Measurements from ENCODE around the gene CLEC18B.
A peak's percentile ranks its signal among the peaks of the same experiment; 100 is the strongest.
"Not testable (repeated sequence)": the region's sequence is repeated elsewhere in the genome, so short reads cannot be mapped to it uniquely, and the experiment has no call there.

CLEC18B gene

DNA sequence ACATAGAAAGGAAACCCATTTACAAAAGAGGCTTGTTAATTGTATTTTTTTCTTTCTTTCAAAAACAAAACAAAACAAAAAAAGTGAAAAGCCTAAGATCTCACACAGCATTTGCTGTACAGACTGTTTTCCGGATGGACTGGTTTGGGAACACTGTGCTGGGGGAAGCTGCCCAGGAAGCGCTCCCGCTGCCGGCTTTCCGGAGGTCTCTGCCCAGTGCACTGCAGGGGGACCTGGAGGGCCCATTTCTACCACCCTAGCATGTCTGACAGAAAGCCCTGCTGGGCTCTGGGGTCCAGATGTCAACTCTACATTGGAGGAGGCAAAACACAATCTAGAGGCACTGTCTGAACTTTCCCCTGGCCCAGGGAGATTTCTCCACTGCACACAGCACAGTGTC lies 26.3 kb upstream of the CLEC18B start:
- Histone ChIP-seq H3K27ac (no peak overlapping the region), H3K27me3 (no peaks in the 10 kb centered on the region), H3K9me3 (no peaks in the 10 kb centered on the region), H4K20me1 (peaks cover 27% of the 10 kb centered on the region), H3K4me3 (no peak overlapping the region), H3K4me2 (no peak overlapping the region), H3K9ac (no peak overlapping the region), H3K36me3 (peaks cover 58% of the 10 kb centered on the region), H3K4me1 (peaks cover 49% of the 10 kb centered on the region)
- no peak for TF ChIP-seq Cebpa-rat (IDR thresholded peaks at IDR 0.05)

DNA sequence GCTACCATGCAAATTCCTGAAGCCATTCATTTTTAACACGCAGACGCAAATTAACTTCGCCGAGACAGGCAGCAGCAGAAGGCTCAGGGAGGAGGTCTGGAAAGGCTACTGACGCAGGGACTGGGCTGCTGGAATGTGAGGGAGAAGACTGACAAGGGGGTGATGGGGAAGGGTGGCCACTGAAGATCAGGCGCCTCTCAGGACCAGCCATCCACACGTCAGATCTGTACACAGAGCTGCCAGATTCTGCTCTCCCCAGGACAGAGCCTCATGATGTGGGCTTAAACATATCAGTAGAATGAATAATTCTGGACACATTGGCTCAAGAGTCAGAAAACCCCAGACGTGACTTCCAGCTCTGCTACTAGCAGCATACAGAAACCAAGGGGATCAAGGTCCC lies 25.6 kb upstream of the CLEC18B start:
- no peak overlapping the region for H3K4me2 ChIP-seq
- H3K27me3 ChIP-seq: no peaks in the 10 kb centered on the region
- no peak overlapping the region for H3K4me3 ChIP-seq
- H4K20me1 ChIP-seq: peaks cover 20% of the 10 kb centered on the region; the same call in 1 of the 2 replicates
- peaks cover 65% of the 10 kb centered on the region for H3K36me3 ChIP-seq
- H3K4me1 ChIP-seq: peaks cover 42% of the 10 kb centered on the region
- no peak for TF ChIP-seq Cebpa-rat (IDR thresholded peaks at IDR 0.05)
- H3K9me3 ChIP-seq: no peaks in the 10 kb centered on the region
- H3K27ac ChIP-seq: no peak overlapping the region
- no peak overlapping the region for H3K9ac ChIP-seq

- H3K27me3 ChIP-seq, H3K9me3 ChIP-seq, H3K27ac ChIP-seq, H3K9ac ChIP-seq, H3K4me3 ChIP-seq, H4K20me1 ChIP-seq, H3K4me2 ChIP-seq: not testable (repeated sequence)
- Histone ChIP-seq H3K36me3 (peaks cover 49% of the 10 kb centered on the region), H3K4me1 (peaks cover 29% of the 10 kb centered on the region)
Observed at GRCh38 chr16:74443624-74444346, 22.5 kb upstream of the CLEC18B start.

- Histone ChIP-seq H3K36me3 (peaks cover 34% of the 10 kb centered on the region), H3K4me1 (peaks cover 32% of the 10 kb centered on the region), H3K4me3 (no peak overlapping the region), H3K27me3 (no peaks in the 10 kb centered on the region), H3K9ac (no peak overlapping the region), H3K4me2 (peak overlapping the region; percentile 71), H4K20me1 (peaks cover 8% of the 10 kb centered on the region; the same call in 1 of the 2 replicates), H3K27ac (no peak overlapping the region), H3K9me3 (peaks cover 6% of the 10 kb centered on the region; the same call in 1 of the 2 replicates)
- TF ChIP-seq Cebpa-rat (IDR thresholded peaks at IDR 0.05): 0 out of 2 replicates have a peak, but pooled peaks have one; percentile 35
Observed at GRCh38 chr16:74439685-74440084, 18.4 kb upstream of the CLEC18B start.

DNA sequence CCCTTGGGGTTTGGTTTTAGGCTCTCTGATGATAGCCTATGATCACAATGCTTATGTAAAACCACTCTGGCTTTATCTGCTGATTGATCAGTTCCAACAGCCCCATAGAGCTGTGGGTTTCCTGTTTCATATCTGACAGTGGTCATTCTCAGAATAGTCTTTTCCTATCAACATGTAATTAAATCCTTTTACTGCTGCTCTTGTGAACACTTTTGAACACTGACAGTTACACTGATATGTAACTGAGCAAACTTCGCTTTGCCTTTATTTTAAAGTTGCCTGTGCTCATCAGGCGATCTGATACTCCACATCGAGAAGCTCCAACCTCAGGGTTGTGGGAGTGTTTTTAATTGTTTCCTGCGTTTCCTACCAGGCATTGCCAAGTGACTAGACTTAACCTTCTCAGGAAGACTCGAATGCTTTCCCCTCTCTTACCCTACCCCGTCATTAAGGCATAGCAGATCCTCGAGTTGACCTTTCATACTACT lies 17.3 kb upstream of the CLEC18B start:
- peaks cover 8% of the 10 kb centered on the region; the same call in 1 of the 2 replicates for H4K20me1 ChIP-seq
- no peaks in the 10 kb centered on the region for H3K27me3 ChIP-seq
- peak overlapping the region; percentile 58 for H3K27ac ChIP-seq
- peaks cover 32% of the 10 kb centered on the region for H3K4me1 ChIP-seq
- peak overlapping the region; percentile 71 for H3K4me2 ChIP-seq
- H3K9ac ChIP-seq: peak overlapping the region; percentile 41; the same call in 1 of the 2 replicates
- TF ChIP-seq Cebpa-rat (IDR thresholded peaks at IDR 0.05): no peak
- peaks cover 13% of the 10 kb centered on the region; the same call in 1 of the 2 replicates for H3K9me3 ChIP-seq
- no peak overlapping the region for H3K4me3 ChIP-seq
- peaks cover 34% of the 10 kb centered on the region for H3K36me3 ChIP-seq

DNA sequence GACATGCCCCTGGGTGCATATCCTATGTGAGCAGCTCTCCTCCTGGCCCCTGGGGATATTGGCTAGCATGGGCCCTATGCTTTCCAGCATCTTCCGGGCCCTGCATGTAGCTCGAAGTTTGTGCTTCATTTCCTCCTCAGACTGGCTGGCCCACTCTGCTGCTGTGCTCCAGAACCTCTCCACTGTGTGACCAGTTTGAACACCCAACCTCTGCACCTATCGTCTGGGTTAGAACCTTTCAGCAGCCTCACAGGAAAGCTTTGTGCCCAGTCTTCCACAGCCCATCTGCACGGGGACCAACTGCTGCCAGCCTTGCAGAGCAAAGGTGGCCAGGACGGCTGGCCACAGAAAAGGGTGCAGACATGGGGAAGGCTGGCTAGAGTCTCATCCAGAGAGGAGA lies 10.2 kb upstream of the CLEC18B start:
- TF ChIP-seq Cebpa-rat (IDR thresholded peaks at IDR 0.05): no peak
- H3K4me2 ChIP-seq: peak overlapping the region; percentile 7; the same call in 1 of the 2 replicates
- peaks cover 9% of the 10 kb centered on the region; the same call in 1 of the 2 replicates for H3K9me3 ChIP-seq
- no peaks in the 10 kb centered on the region for H4K20me1 ChIP-seq
- H3K27ac ChIP-seq: peak overlapping the region; percentile 47; the same call in 1 of the 2 replicates
- peaks cover 33% of the 10 kb centered on the region for H3K4me1 ChIP-seq
- no peaks in the 10 kb centered on the region for H3K27me3 ChIP-seq
- H3K9ac ChIP-seq: peak overlapping the region; percentile 35; the same call in 1 of the 2 replicates
- H3K4me3 ChIP-seq: no peak overlapping the region
- H3K36me3 ChIP-seq: 0 out of 2 replicates have a peak, but pooled peaks cover 2% of the 10 kb centered on the region

GRCh38 chr16:74430036-74430712 lies 8.9 kb upstream of the CLEC18B start:
- H3K36me3 ChIP-seq, H3K4me3 ChIP-seq, H3K27ac ChIP-seq, H3K9me3 ChIP-seq, H3K27me3 ChIP-seq, H3K9ac ChIP-seq, H4K20me1 ChIP-seq, H3K4me2 ChIP-seq: not testable (repeated sequence)
- H3K4me1 ChIP-seq: peaks cover 33% of the 10 kb centered on the region

DNA sequence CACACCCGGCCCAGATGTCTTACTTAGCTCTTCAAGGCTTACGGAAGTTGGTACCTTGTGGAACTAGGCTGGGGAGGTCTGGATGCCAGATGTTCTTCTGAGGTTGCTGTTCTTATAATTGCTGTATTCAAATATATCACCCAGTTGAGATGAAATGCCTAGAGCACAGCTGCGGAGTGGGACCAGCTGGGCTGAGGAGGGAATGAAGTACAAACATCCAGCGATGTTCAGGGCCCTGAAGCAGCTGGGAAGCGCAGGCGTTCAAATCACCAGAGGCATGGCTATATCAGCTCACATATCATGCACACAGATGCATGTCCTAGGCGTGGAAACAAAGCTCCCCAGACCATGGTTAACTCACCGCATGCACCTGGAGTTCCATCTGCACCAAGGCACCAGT lies 7.2 kb upstream of the CLEC18B start:
- H3K27ac ChIP-seq, H3K4me2 ChIP-seq, H3K27me3 ChIP-seq, H3K36me3 ChIP-seq, H4K20me1 ChIP-seq, H3K9ac ChIP-seq, H3K9me3 ChIP-seq, H3K4me3 ChIP-seq: not testable (repeated sequence)
- peaks cover 38% of the 10 kb centered on the region for H3K4me1 ChIP-seq

DNA sequence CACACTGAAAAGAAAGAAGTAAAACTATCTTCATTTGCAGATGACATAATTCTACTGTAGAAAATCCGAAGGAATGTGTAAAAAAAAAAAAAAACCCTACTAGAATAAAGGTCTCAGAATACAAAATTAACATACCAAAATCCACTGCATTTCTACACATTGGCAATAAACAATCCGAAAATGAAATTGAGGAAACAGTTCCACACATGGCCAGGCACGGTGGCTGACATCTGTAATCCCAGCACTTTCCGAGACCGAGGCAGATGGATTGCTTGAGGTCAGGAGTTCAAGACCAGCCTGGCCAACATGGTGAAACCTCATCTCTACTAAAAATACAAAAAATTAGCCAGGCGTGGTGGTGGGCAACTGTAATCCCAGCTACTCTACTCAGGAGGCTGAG lies 4.5 kb upstream of the CLEC18B start:
- H3K27me3 ChIP-seq, H4K20me1 ChIP-seq, H3K4me2 ChIP-seq, H3K36me3 ChIP-seq, H3K9me3 ChIP-seq, H3K9ac ChIP-seq, H3K27ac ChIP-seq, H3K4me3 ChIP-seq: not testable (repeated sequence)
- peaks cover 19% of the 10 kb centered on the region for H3K4me1 ChIP-seq

DNA sequence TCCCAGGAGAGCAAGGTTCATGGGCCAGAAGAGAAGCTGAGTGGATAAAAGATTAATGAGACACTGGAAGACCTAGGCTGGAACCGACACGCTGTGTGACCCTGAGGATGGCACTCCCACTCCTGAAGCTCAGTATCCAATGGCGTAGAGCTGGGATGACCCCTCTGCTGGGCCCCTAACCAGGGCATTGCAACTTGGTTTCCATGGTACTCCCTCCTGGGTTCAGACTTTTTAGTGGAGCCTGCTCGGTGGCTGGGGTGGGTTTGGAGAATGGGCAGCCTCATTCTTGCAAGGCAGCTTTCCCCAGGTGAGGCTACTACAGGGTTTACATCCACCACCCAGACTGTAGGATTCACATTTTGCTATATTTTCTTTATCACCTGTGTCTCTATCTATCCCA lies 2.4 kb upstream of the CLEC18B start:
- H3K27ac ChIP-seq, H3K9me3 ChIP-seq: not testable (repeated sequence)
- 0 out of 2 replicates have a peak overlapping the region, but pooled peaks have one; percentile 14 for H3K4me2 ChIP-seq

DNA sequence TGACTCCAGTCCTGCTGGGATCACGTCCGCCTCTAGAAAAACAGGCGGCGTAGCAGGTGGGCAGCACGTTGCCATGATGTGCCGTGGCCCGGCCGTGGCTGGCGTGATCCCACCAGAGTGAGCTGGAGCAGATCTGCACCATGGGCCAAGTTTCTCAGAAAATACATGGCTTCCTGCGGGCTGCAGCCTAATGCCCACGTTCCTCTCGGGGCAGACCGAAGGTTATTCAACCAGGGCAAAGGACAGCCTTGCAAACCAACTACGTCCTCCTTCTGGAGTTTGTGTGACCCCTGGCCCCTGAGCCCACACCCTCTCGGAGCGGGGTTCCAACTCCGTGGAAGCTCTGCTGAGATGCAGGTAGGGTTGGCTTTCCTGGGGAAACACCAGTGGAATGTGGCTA lies 808 bp upstream of the CLEC18B start:
- H3K9ac ChIP-seq, H3K4me3 ChIP-seq, H3K9me3 ChIP-seq, H3K36me3 ChIP-seq, H4K20me1 ChIP-seq, H3K27ac ChIP-seq, H3K4me2 ChIP-seq, H3K4me1 ChIP-seq, H3K27me3 ChIP-seq: not testable (repeated sequence)

More for the DNA sequence above, 2.4 kb upstream of the CLEC18B start:
- H3K4me1 ChIP-seq, H3K27me3 ChIP-seq, H4K20me1 ChIP-seq, H3K9ac ChIP-seq, H3K4me3 ChIP-seq, H3K36me3 ChIP-seq: not testable (repeated sequence)

DNA sequence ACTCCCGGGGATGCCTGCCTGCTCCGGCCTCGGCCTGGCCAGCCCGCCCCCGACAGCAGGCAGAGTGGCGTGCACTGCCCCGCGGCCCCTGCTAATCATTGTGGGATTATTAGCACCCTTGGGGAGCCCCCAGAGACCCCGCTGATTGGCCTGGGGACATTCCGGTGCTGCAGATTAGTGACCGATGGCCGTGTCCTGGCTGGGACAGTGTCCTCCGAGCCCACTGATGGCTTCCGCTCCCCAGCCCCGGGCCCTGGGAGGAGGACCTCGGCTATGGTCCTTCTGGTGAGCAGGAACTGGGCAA lies 156 bp upstream of the CLEC18B start:
- H3K36me3 ChIP-seq, H3K9me3 ChIP-seq, H3K4me2 ChIP-seq: not testable (repeated sequence)

DNA sequence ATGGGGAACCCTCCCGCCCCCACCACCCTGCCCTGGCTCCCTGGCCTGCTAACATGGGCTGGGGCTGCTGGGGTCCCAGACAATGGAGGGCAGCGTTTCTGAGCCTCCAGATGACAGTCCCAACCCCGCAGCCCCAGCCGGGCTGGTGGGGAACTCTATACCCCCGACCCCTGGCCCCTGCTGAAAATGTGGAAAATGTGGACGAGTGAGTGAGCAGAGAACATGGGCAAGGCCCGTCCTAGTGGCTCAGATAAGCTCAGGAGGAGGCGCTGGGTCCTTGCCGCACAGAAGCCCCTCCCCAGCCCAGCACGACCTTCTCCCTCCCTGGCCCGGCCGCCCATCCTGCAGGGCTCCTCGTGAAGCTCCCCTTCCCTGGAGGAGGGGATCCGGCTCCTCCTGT lies 1.5 kb downstream of the CLEC18B start:
- H3K4me3 ChIP-seq, H3K36me3 ChIP-seq, H3K27ac ChIP-seq, H4K20me1 ChIP-seq, H3K9me3 ChIP-seq, H3K4me1 ChIP-seq, H3K27me3 ChIP-seq, H3K9ac ChIP-seq, H3K4me2 ChIP-seq: not testable (repeated sequence)

More for the DNA sequence above, 156 bp upstream of the CLEC18B start:
- not testable (repeated sequence) for H3K4me3 ChIP-seq, H4K20me1 ChIP-seq, H3K27me3 ChIP-seq, H3K27ac ChIP-seq, H3K4me1 ChIP-seq, H3K9ac ChIP-seq

DNA sequence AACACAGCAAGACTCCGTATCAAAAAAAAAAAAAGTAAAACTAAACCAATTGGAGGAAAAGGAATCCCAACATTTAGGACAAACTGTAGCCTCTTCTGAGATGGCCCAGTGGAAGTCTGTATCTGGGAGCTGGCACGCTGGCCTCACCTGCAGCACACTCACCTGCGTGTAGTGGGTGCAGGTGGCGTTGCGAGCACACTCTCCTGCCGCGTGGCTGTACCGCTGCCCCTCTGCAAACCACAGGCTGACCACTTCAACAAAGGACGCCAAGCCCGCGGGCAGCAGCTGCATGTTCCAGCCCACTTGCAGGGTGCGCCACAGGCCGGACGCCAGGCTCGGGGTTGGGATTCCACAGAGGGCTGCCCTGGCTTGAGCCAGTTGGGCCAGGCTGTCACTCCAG lies 3.4 kb downstream of the CLEC18B start:
- H3K4me2 ChIP-seq, H3K9ac ChIP-seq, H3K4me1 ChIP-seq: not testable (repeated sequence)

More for the DNA sequence above, 3.4 kb downstream of the CLEC18B start:
- not testable (repeated sequence) for H3K9me3 ChIP-seq, H3K27ac ChIP-seq, H4K20me1 ChIP-seq, H3K4me3 ChIP-seq, H3K36me3 ChIP-seq, H3K27me3 ChIP-seq

All from BLaER1 (cell line).